GM19468 (cell line): ENCODE data around the gene TMEM156.
"Not testable (repeated sequence)": the region's sequence is repeated elsewhere in the genome, so short reads cannot be mapped to it uniquely, and the experiment has no call there.

Experiments used
- ATAC-seq: cut with Tn5 transposase; IDR thresholded peaks from one replicate; pipeline ENCODE4 v1.9.1; 2021; ENCODE audit warnings: mild to moderate bottlenecking, moderate library complexity, moderate number of reproducible peaks; ENCODE audit not compliant: unreplicated experiment; ENCODE audit errors: extremely low read depth

The TMEM156 gene

GRCh38 chr4:38964942-38965775, 67.0 kb downstream of the TMEM156 start:
- no peak for ATAC-seq

DNA sequence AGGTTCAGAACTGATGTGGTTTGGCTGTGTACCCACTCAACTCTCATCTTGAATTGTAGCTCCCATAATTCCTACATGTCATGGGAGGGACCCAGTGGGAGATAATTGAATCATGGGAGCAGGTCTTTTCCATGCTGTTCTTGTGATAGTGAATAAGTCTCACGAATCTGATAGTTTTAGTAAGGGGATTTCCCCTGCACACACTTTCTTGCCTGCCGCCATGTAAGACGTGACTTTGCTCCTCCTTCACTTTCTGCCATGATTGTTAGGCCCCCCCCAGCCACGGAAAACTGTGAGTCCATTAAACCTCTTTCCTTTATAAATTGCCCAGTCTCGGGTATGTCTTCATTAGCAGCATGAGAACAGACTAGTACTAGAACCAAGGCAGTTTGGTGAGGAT, 73.0 kb downstream of the TMEM156 start:
- ATAC-seq, result not testable (repeated sequence)

DNA sequence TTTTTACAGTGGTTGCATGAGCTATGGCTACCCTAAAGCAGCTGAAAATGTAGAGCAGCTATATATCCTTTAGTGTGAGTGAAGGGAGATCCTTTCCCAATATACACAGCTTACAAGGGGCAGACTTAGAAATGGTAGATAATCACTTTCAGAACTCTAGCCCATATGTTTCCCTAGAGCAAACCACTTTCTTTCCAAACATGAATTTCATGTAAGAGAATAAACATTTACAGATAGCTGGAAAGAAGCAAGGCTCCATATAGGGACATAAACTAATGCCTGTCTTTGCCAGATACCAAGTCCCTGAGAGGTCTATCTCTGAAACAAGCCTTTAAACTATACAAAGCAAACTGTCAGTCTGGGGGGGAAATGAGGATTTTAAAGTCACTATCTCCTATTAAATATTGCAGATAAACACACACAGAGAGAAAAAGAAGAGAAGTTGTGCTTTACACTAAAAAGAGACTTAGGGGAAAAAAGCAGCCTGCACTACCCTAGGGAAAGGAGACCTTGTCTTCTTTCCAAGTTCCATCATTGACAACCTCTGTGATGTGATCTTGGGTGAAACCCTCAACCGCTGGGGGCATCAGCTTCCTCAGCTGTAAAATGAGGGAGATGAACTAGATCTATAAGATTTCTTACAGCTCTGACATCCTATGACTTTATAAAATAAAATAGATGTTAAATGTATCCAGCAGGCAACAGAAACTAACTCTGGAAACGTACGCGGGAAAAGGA, 73.6 kb downstream of the TMEM156 start:
- ATAC-seq, result no peak

GRCh38 chr4:38957893-38958292, 74.3 kb downstream of the TMEM156 start:
- no peak for ATAC-seq

DNA sequence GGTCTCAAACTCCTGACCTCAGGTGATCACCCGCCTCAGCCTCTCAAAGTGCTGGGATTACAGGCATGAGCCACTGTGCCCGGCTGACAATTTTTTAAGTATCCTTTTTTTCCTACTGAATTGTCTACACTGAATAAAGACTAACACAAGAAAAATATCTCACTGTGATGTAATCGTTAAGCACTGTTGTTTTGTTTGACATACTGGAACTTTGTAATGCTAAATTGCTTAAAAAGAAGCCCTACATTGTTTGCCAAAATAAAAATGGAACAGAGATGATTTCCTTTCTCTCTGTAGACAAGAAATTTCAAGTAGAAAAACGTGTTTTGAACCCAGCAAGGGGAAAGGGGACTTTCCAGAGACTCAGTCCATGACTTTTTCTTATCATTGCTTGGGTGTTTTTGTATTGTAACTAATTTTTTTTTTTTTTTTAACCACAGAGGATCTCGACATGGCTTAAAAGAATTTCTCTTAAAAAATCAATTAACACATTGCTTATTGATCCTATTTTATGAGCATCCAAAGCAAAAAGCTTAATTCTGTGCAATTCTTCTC, 74.9 kb downstream of the TMEM156 start:
- no peak for ATAC-seq

GRCh38 chr4:38955957-38956356, 76.3 kb downstream of the TMEM156 start:
- ATAC-seq, result no peak

GRCh38 chr4:38954727-38955126, 77.5 kb downstream of the TMEM156 start:
- no peak for ATAC-seq

GRCh38 chr4:38952017-38952416, 80.2 kb downstream of the TMEM156 start:
- no peak for ATAC-seq

DNA sequence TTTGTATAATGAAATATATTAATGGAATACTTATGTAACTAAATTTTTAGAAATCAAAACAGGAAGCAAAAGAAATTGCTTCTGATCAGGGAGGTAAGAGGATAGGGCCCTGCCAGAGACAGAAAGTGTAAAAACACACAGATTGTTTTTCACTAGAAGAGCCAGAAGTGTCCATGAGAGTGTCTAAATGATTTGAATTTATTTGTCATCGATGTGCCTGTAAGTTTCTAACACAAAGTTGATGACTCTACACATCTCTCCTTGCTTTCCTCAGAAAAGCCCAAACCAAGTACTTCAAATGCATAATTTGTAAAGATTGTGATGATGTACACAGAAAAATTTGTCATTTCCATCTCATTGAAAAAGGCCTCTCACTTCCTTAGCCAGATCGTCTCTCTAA, 80.6 kb downstream of the TMEM156 start:
- ATAC-seq, result no peak

DNA sequence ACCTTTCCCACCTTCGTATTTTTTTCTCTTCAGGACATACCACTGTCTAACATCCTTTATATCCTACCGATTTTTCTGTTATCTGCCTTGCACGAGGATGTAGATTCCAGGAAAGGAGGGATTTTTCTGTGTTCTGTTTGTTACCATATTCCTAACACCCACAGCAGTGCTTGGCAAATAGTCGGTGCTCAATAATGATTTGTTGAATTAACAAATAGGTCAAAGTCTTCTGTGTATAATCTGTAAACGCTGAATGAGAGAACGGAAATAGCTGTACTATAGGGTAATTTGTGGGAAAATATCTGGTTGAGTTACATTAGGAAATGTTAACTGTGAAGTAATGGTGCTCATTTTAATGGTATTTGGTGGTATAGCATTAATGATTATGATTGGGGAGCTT, 81.5 kb downstream of the TMEM156 start:
- ATAC-seq, result no peak

DNA sequence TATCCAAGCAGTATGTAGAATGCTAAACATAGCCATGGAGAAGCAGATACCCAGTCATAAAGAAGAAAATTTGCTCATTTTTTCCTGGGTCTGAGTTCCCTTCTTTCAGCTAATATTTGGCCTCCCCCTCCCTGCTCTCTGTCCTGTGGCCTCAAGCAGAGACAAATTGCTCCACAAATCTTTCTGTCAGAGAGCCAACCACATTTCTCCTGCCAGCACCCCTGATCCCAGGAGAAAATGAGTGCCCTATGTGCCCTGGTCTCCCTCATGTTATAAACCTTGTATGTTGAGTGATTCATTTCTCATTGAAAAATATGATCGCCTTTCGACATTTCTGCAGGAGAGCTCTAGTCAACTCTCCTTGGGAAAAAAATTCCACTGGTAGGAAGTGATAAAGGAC, 82.0 kb downstream of the TMEM156 start:
- no peak for ATAC-seq

DNA sequence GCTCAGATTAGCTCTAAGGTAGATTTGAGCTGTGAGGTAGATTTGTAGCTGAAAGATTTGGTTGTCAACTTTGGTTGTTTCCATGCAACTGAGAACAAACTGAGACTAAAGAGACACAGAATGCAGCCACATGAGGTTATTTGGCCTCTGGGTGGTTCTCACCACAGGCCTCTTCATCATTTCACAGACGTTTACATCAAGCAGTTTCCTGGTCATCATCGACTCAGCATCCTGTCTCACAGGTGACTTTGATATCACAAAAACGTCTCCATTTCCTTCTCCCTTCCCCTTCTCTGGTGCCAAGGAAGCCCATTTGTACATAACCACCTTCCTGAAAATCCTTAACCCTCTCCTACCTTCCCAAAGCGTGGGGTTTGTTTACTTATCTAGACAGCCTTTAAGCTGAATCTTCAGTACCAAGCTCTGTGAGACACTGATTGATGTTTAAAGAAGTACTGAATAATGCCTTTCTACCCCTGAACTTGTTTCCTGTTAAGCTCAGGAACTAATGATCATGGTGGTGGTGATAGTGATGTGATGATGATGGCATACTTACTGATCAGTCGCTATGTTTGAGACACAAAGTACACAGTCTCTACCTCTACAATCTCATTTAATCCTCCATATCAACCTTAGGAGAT, 82.7 kb downstream of the TMEM156 start:
- no peak for ATAC-seq

GRCh38 chr4:38948551-38948950, 83.7 kb downstream of the TMEM156 start:
- ATAC-seq, result no peak

DNA sequence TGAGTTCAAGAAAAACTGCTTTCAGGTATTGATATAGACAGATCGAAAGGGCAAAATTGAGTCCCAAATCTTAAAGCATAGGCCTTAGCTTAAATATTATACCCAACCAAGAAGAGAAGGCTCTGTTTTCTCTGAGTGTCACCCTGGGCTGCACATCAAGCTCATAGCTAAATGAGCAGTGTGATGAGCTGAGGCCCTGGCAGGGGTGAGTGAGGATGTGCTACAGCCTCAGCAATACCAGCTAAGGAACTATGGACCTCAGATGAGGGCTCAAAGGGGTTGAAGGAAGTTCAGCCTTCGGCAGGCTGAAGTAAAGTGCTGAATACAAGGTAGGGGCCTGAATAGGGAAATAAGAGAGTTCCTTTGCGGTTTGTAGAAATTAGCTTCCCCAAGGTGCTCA, 85.3 kb downstream of the TMEM156 start:
- ATAC-seq, result no peak

DNA sequence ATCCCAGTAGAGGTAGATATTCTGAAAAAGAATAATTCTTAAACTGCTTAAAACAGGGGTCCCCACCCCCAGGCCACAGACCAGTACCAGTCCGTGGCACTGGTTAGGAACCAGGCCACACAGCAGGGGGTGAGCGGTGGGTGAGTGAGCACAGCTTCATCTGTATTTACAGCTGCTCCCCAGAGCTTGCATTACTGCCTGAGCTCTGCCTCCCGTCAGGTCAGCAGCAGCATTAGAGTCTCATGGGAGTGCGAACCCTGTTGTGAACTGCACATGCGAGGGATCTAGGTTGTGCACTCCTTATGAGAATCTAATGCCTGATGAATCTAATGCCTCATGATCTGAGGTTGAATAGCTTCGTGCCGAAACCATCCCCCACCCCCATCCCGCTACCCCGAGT, 87.8 kb downstream of the TMEM156 start:
- no peak for ATAC-seq

- no peak for ATAC-seq
These were observed 88.9 kb downstream of the TMEM156 start for GRCh38 chr4:38943343-38943742.

DNA sequence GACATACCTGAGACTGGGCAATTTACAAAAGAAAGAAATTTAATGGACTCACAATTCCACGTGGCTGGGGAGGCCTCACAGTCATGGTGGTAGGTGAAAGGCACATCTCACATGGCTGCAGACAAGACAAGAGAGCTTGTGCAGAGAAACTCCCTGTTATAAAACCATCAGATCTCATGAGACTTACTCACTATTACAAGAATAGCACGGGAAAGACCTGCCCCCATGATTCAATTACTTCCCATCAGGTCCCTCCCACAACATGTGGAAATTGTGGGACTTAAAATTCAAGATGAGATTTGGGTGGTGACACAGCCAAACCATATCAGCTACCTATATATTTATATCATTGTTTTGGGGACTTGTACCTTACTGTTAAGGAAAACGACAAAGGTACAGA, 90.3 kb downstream of the TMEM156 start:
- not testable (repeated sequence) for ATAC-seq

GRCh38 chr4:38940476-38940875, 91.7 kb downstream of the TMEM156 start:
- ATAC-seq, result no peak

DNA sequence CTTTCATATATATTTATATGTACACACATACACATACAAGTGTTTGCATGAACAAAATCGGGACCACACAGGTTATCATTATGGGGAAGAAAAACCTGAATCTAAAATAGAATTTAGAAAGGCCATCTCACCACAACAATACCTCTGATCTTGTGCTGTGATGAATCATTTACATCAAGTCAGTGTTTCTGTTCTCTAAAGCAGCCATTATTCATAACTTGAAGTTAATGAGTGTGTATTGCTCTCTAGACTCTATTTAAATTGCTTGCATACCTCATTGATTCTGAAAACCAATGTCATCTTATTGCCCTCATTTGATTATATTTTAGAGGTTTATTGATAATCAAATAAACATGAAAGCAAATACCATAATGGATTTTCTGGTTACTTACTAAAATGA, 93.0 kb downstream of the TMEM156 start:
- ATAC-seq, result no peak

GRCh38 chr4:38935391-38936073, 96.7 kb downstream of the TMEM156 start:
- no peak for ATAC-seq
